Measurements from ENCODE around the gene KHDRBS2. TPM values are rescaled to one million over a fixed set of nuclear protein-coding genes. Genes with fewer than 3 reads are reported as not detected.

The KHDRBS2 gene
- total RNA-seq, 1 experiment from 2014 or later, result 2.7 TPM

DNA sequence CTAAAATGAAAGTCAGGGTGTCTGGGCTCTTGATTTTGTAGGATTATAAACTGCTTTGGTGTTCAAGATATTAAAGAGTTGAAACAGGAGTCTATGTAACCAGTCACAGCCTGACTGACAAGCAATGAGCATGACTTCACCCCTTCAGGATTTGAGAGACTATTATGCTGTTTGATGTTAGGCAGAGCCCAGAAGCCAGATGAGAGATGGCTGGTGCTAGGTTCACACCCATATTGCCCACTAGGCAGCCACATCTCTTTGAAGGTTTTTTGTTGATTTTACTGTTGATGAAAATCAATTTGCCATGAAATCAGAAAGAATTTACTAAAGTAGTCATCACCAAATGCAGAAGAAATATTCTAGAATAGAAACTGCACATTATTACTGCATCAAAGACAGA is 243.6 kb downstream of the KHDRBS2 start:
- Histone ChIP-seq H3K27ac (ENCODE audit: insufficient read length, low read depth, low read length) (no peak overlapping the region), H3K14ac (ENCODE audit: insufficient read depth, low read length) (no peak overlapping the region), H3K9ac (ENCODE audit: extremely low read depth, insufficient read length, low read length) (no peak overlapping the region), H4K8ac (replicated peaks; ENCODE audit: insufficient read length, low read depth, low read length) (no peak overlapping the region), H2BK5ac (ENCODE audit: insufficient read length, low read length) (no peak overlapping the region), H2BK120ac (ENCODE audit: low read depth, low read length, poor library complexity, severe bottlenecking) (no peak overlapping the region), H3K23ac (ENCODE audit: insufficient read length, low read depth, low read length) (no peak overlapping the region), H3K9me3 (ENCODE audit: control insufficient read depth, low read depth, low read length) (no peaks in the 10 kb centered on the region), H3K79me2 (ENCODE audit: insufficient read depth, low read length) (no peaks in the 10 kb centered on the region), H4K91ac (ENCODE audit: insufficient read length, low read depth, low read length) (no peak overlapping the region), H3K4ac (ENCODE audit: low read depth, low read length) (no peak overlapping the region), H2AFZ (ENCODE audit: low read length) (no peak overlapping the region), H3K79me1 (ENCODE audit: insufficient read depth, low read depth, low read length, poor library complexity, severe bottlenecking) (no peaks in the 10 kb centered on the region), H3T11ph (ENCODE audit: low read length) (no peak overlapping the region), H3K27me3 (ENCODE audit: insufficient read depth, low read length) (no peaks in the 10 kb centered on the region), H2BK12ac (ENCODE audit: insufficient read length, low read depth, low read length) (no peak overlapping the region), H3K23me2 (ENCODE audit: insufficient read length, low read depth, low read length, poor library complexity, severe bottlenecking) (no peaks in the 10 kb centered on the region), H4K5ac (ENCODE audit: insufficient read length, low read depth, low read length) (no peak overlapping the region), H3K18ac (ENCODE audit: insufficient read length, low read depth, low read length) (no peak overlapping the region), H4K20me1 (ENCODE audit: control insufficient read depth, insufficient read depth, insufficient read length) (no peaks in the 10 kb centered on the region), H2BK20ac (ENCODE audit: low read depth, low read length, poor library complexity, severe bottlenecking) (no peak overlapping the region), H3K4me2 (ENCODE audit: insufficient read depth, insufficient read length, low read length) (no peak overlapping the region), H2BK15ac (ENCODE audit: low read depth, low read length) (no peak overlapping the region), H2AK5ac (ENCODE audit: insufficient read length, low read length) (no peak overlapping the region), H3K4me1 (ENCODE audit: insufficient read depth, low read length) (no peaks in the 10 kb centered on the region; the same call in 1 of the 2 replicates), H3K56ac (ENCODE audit: insufficient read length, low read depth, low read length) (no peak overlapping the region)
- Mint-ChIP-seq H3K36me3 (ENCODE audit: insufficient read depth in 1 of 3, low read depth in 3 of 3) (peaks cover 0 to 2% (median 0%) of the 10 kb centered on the region in 3 experiments; a peak in 1 of 7 replicates), H3K4me1 (peaks cover 11% of the 10 kb centered on the region in 2 experiments), H3K27me3 (ENCODE audit: low read depth) (no peaks in the 10 kb centered on the region), H3K27ac (no peak overlapping the region; a peak in 1 of 7 replicates), H3K9me3 (no peaks in the 10 kb centered on the region), H3K4me3 (no peak overlapping the region)
- DNase-seq, result no peak
- TF ChIP-seq, protein P1, sequence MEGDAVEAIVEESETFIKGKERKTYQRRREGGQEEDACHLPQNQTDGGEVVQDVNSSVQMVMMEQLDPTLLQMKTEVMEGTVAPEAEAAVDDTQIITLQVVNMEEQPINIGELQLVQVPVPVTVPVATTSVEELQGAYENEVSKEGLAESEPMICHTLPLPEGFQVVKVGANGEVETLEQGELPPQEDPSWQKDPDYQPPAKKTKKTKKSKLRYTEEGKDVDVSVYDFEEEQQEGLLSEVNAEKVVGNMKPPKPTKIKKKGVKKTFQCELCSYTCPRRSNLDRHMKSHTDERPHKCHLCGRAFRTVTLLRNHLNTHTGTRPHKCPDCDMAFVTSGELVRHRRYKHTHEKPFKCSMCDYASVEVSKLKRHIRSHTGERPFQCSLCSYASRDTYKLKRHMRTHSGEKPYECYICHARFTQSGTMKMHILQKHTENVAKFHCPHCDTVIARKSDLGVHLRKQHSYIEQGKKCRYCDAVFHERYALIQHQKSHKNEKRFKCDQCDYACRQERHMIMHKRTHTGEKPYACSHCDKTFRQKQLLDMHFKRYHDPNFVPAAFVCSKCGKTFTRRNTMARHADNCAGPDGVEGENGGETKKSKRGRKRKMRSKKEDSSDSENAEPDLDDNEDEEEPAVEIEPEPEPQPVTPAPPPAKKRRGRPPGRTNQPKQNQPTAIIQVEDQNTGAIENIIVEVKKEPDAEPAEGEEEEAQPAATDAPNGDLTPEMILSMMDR (conservative IDR thresholded peaks at IDR 0.05), result no peak

All from H9 (cell line).